ENCODE results near the gene PTPN21. TPM values are rescaled to one million over a fixed set of nuclear protein-coding genes. Genes with fewer than 3 reads are reported as not detected.

The PTPN21 gene
- total and polyA plus RNA-seq, 9 of the 15 experiments (the other 6 are each of a cell fraction or from before 2014, with no cell fraction given) = 0.06 to 1.9 (median 0.94) TPM

- no peak for TF ChIP-seq THAP7 (CRISPR knock-in tag; IDR thresholded peaks at IDR 0.05)
- TF ChIP-seq ZNF511 (CRISPR knock-in tag; IDR thresholded peaks at IDR 0.05) = no peak; the same call in 1 of the 2 replicates
- no peak; the same call in 1 of the 2 replicates for TF ChIP-seq ZKSCAN1 (IDR thresholded peaks at IDR 0.05; ENCODE audit: low read depth, low read length)
- no peak for TF ChIP-seq CBX3 (IDR thresholded peaks at IDR 0.05; ENCODE audit: borderline replicate concordance in 1 of 2, low read length in 2 of 2)
- TF ChIP-seq ZBTB9 (CRISPR knock-in tag; IDR thresholded peaks at IDR 0.05) = 0 out of 2 replicates have a peak, but pooled peaks have one; percentile 13
- no peak for TF ChIP-seq BCLAF1 (IDR thresholded peaks at IDR 0.05; ENCODE audit: borderline replicate concordance in 1 of 2, control insufficient read depth in 1 of 2, low read depth in 2 of 2, low read length in 1 of 2)
- TF ChIP-seq HDGF (IDR thresholded peaks at IDR 0.05) = no peak
- TF ChIP-seq IFI16 (CRISPR knock-in tag; IDR thresholded peaks at IDR 0.05) = no peak
- TF ChIP-seq GABPB1 (CRISPR knock-in tag; IDR thresholded peaks at IDR 0.05) = peak; percentile 68
- TF ChIP-seq ZBTB1 (CRISPR knock-in tag; IDR thresholded peaks at IDR 0.05; ENCODE audit: borderline replicate concordance, low read depth) = peak; percentile 90
- peak; percentile 92 for TF ChIP-seq CTBP1 (IDR thresholded peaks at IDR 0.05; ENCODE audit: borderline replicate concordance)
- no peak for TF ChIP-seq RREB1 (CRISPR knock-in tag; IDR thresholded peaks at IDR 0.05)
- peak; percentile 45 for TF ChIP-seq TBP (optimal IDR thresholded peaks at IDR 0.05; ENCODE audit: low read depth, low read length)
- TF ChIP-seq PTRF (tag; IDR thresholded peaks at IDR 0.05) = no peak
These were observed 8.3 kb upstream of the PTPN21 start, which contains the start of gene ZC3H14 (continued) for GRCh38 chr14:88562831-88563686.
